ENCODE measurements around the gene HECTD2.
"Not testable (repeated sequence)": the region's sequence is repeated elsewhere in the genome, so short reads cannot be mapped to it uniquely, and the experiment has no call there.

DNA sequence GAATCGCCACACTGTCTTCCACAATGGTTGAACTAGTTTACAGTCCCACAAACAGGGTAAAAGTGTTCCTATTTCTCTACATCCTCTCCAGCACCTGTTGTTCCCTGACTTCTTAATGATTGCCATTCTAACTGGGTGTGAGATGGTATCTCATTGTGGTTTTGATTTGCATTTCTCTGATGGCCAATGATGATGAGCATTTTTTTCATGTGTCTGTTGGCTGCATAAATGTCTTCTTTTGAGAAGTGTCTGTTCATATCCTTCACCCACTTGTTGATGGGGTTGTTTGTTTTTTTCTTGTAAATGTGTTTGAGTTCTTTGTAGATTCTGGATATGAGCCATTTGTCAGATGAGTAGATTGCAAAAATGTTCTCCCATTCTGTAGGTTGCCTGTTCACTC is 45.0 kb downstream of the HECTD2 start:
- TF ChIP-seq, protein P1, sequence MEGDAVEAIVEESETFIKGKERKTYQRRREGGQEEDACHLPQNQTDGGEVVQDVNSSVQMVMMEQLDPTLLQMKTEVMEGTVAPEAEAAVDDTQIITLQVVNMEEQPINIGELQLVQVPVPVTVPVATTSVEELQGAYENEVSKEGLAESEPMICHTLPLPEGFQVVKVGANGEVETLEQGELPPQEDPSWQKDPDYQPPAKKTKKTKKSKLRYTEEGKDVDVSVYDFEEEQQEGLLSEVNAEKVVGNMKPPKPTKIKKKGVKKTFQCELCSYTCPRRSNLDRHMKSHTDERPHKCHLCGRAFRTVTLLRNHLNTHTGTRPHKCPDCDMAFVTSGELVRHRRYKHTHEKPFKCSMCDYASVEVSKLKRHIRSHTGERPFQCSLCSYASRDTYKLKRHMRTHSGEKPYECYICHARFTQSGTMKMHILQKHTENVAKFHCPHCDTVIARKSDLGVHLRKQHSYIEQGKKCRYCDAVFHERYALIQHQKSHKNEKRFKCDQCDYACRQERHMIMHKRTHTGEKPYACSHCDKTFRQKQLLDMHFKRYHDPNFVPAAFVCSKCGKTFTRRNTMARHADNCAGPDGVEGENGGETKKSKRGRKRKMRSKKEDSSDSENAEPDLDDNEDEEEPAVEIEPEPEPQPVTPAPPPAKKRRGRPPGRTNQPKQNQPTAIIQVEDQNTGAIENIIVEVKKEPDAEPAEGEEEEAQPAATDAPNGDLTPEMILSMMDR (conservative IDR thresholded peaks at IDR 0.05) = not testable (repeated sequence)
- not testable (repeated sequence) for TF ChIP-seq EZH2 (IDR thresholded peaks at IDR 0.05; ENCODE audit: low read depth)
